IPS DF 4.7 (cell line): ENCODE results near the gene KRTAP10-6.
"Not testable (repeated sequence)": the region's sequence is repeated elsewhere in the genome, so short reads cannot be mapped to it uniquely, and the experiment has no call there.

Experiments used
- DNase-seq: peaks from one replicate; pipeline ENCODE4 v3.0.0-alpha.2; 2013; ENCODE audit warnings: low spot score; ENCODE audit errors: extremely low read depth

Gene KRTAP10-6

GRCh38 chr21:44599264-44600029 is 7.1 kb upstream of the KRTAP10-6 start:
- no peak for DNase-seq

DNA sequence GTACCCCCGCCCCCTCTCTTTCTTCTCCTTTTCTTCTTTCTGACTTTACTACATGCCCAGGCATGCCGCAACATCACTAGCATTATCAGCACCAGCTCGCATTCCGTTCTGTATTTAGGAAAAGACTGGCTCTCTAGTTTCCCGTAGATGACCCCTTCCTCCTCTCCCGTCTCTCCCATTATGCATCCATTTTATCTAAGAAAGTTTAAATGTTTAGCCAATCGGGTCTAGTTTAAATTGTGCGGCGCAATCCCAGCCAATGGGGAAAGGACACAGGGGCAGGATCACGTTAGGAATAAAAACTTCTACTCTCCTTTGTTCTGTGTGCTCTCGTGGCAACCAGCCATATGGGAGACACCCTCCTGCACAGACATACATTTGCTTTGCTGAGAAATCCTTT is 5.8 kb upstream of the KRTAP10-6 start:
- no peak for DNase-seq

GRCh38 chr21:44596068-44596725 is 3.9 kb upstream of the KRTAP10-6 start:
- no peak for DNase-seq

DNA sequence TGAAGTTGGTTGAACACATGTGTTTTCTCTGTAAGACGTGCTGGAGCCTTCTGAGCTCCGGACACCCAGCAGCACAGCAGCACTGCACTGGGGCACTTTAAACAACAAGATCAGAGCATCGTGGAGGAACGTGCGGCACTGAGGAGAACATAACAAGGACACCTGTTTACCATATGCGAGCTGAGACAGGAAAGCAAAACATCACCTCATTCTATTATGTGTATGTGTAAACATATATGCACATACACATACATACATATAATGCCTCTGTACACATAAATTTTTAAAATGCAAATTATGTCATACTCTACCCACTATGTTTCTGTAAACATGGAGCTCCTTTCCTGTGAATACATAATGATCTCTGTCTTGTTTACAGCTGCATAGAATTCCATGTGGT is 3.2 kb upstream of the KRTAP10-6 start:
- no peak for DNase-seq

DNA sequence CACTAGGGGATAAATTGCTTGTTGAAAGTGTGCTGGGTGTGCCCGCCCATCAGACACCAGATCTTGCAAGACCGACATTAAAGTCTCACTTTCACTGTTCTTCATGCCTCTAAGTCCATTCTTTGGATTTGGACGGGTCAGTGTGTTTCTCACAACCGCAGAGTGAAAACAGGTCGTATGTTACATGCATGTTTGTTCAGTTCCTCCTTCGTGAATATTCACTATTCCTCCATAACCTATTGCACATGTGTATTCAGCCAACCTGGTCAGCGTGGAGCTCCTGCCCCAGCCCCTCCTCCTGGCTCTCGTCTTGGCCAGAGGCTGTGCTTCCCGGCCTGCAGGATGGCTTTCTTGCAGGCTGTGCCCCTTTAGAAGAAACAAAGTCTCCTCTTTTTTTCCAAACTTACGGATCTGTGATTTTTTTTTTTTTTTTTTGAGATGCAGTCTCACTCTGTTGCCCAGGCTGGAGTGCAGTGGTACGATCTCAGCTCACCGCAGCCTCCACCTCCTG is 2.2 kb upstream of the KRTAP10-6 start:
- no peak for DNase-seq

DNA sequence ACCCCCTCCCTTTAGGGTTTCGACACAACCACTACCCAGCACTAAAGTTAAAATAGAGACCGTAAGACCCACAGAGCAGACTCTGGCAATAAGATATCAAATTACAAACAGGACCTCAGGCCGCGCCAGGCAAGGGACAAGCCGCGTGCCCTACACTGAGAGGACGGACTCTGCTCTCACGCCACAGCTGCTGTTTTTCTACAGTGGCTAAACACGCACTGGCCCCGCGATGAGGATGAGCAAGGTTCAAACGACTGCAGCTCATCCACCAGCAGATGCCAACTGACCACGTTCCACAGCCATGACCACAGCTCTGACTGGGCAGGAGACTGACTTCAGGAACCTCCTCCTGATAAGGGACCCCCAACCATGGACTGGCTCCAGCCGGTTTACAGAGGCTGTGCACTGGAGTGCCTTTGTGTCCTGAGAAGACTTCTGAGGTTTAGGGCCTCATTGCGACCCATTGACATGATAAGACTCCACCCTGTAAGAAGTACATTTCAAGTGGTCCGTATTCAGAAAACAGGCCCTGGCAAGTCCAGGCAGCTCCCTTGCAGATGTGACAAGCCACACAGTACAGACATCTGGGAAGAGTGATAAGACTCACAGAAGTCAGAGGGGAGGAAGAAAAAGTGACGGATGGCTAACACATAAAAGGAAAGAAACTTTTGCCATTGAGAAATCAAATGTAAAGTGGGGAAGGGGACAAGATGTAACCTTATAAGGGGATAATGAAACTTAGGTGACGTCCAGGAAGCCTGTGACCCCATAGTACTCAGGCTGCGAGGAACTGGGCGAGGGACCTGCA is 1.5 kb upstream of the KRTAP10-6 start:
- DNase-seq = no peak

DNA sequence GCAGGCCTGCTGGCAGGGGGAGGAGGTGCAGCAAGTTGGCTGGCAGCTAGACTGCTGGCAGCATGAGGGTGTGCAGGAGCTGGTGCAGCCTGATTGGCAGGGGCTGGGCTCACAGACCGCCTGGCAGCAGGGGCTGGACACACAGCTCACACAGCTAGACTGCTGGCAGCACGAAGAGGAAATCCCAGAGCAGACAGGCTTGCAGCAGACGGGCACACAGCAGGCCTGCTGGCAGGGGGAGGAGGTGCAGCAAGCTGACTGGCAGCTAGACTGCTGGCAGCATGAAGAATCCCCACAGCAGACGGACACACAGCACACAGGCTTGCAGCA is 539 bp downstream of the KRTAP10-6 start:
- DNase-seq = not testable (repeated sequence)

GRCh38 chr21:44590897-44591800 is 1.2 kb downstream of the KRTAP10-6 start:
- DNase-seq = not testable (repeated sequence)

DNA sequence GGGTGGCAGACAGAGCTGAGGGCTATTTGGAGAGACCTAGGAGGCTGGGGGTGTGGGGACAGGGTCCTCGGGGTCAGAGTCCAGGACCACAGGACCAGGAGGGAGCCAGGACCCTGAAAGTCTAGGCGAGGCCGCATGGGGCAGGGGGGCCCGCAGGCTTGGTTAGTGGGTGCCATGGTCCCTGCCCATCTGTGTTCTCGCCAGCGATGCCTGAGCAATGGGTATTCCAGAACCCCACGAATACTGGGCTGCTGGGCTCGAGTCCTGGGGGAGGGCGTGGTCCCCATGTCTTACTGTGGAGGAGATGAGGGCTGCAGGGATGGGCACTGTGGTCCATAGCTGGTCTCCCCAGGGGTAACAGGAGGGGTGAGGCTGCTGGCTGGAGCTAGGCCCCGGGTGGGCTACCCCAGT is 2.0 kb downstream of the KRTAP10-6 start:
- no peak for DNase-seq

DNA sequence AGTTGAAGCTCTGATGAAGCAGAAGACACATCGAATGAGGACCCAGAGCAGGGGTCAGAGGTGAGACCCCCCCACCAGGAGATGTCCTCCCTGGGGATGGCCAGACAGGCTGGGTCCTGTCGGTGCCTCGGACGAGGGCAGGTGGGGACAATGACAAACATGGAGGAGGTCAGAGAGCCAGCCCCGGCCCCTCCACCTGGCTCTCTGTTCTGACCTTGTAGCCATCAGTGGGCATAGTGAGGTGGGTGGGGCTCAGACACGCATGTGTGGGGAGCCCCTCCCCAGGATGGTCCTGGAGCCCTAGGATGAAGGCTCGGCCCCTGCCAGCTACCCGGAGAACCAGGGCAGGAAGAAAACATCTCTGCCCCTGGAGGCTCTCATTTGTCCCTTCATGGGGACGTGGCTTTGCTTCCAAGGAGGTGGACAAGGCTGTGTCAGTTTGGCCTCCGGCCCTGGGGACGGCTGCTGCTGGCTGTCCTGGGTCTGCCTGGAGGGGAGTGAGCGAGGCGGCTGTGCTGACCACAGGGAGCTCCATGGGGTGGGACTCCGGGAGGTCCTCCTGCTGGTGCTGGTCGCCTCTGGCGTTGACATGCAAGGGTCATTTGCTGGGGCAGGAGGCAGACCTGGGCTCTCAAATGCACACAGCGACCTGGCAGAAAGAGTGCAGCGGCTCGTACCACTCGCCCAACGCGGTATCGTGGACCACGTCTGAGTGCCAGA is 2.6 kb downstream of the KRTAP10-6 start:
- no peak for DNase-seq

- no peak for DNase-seq
Measured at GRCh38 chr21:44589094-44589493, 3.2 kb downstream of the KRTAP10-6 start.

DNA sequence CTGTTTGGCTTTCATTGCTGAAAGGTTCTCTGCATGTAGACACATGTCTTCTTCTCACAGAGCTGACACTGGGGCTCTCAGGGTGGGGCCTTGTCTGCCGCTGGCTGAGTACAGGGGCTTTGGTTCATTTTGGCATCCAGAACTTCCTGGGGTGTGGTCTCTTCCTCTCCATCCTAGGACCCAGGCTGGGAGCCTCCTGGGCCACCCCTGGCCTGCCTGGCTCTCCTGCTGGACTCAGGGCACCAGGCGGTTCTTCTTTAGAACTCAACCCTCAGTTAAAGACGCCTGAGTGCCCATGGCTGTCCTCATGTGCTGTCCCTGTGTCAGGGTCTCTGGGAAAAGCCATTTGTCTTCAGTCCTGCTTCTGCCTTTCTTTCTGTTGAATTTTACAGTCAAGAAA is 6.4 kb downstream of the KRTAP10-6 start:
- no peak for DNase-seq

DNA sequence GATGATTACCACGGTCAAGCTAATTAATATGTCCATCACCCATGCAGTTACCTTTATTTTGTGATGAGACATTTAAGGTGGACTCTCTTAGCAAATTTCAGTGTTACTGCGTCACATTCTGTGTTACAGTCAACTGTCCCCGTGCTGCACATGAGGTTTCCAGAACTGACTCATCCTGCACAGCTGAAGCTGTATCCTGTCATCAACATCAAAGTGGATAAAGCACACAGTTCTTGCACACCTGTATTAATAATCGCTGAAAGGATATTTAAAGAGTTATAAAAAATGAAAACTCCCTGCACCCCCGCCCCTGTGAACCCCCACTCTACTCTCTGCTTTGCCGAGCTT is 8.5 kb downstream of the KRTAP10-6 start:
- DNase-seq = no peak

DNA sequence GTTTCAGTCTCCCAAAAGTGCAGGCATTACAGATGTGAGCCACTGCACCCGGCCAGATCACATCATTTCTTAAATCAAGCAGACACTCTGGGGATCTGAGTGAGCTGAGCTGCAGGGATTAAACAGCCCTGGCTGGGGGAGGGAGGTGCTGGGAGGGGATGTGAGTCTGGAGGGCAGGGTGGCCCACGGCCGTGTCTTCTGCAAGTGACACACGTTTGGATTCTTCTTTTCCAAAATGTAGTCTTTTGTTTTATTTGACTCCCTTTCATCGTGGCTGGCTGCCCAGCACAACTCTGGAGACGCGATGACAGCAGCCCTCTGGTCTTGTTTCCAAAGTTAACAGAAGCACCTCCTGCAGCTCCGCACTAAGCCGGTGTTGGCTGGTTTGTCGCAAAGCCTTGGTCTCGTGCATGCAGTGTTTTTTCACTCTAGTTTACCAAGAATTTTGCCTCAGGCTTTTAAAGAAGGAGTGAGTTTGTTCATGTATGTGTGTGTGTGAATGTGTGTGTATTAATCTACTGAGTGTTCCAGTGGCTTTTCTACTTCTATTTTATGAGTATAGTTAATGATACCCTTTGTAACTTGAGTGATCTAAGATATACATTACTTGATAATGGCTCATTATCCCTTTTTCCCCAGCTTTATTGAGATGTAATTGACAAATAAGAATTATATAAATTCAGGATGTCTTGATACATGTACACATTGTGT is 9.1 kb downstream of the KRTAP10-6 start:
- no peak for DNase-seq

DNA sequence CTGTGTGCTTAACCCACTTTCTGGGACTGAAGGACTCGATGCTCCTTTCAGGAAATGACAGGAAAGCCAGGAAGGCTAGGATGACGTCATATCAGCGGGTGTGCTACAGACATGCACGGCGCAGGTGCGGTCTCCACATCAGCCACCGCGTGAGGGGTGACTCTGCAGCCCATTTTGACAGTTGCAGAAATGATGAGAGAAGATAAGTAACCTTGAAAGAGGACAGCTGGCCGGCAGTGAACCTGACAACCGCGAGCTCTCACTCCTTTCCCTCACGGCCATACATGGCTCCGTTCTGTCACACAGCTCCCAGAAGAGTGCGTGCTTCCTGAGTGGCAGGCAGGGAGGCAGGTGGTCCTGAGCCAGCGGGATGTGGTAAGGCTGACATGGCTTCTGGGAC is 10.2 kb downstream of the KRTAP10-6 start:
- no peak for DNase-seq

DNA sequence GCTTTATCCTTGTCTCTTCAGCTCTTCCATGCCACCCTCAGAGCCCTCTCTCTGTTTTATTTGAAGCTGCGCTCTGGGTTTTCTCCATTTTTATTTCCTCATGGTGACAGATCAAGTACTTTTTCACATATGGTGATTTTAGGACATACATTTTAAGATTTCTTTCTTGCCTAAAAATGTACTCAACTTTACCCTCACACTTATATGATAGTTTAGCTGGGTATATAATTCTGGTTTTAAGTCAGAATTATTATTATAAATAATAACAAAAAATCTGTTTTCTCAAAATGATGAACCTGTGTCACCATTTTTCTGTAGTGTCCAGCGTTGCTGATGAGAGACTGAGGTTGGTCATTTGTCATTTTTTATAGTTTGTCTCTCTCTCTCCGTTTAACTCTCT is 11.1 kb downstream of the KRTAP10-6 start:
- DNase-seq = no peak

- not testable (repeated sequence) for DNase-seq
Measured at GRCh38 chr21:44580231-44580821, 12.0 kb downstream of the KRTAP10-6 start, which contains the start of gene KRTAP10-5. TSS of gene KRTAP10-5 (minus strand) at chr21:44580604. CDS start at chr21:44580578, 26 bp downstream.

- DNase-seq = no peak
Measured at GRCh38 chr21:44579833-44580144, 12.5 kb downstream of the KRTAP10-6 start.

DNA sequence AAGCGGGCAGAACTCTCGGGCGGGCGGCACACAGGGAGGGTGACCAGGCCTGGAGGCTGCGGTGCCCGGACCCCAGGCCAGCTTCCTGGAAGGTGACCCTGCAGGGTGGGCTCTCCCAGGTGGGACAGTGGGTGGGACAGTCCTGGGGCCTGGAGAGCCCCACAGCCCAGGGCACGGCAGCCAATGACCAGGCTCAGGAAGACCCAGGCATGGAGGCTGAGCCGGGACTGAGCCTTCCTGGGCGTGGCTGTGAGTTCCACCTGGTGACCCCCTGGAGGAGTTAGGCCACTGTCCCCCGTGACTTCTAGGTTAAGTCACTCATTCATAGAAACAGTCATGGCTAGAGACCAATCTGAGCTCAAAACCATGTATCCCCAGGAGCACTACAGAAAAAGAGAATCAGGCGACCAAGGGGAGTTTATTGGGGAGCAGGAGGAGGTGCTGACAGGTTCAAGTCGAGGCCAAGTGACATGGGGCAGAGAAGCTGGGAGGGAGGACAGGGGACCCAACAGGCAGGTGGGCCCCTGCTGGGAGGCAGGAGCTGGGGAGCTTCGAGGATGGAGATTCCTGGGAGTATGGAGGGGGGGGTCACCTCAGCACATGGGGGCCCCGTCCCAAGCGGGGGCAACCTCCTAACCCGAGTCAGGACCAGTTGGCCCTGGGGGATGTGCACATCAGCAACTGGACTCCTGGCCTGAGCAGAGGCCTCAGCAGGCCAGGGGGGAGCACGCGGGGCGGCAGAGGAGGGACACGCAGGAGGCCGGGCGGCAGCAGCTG is 13.1 kb downstream of the KRTAP10-6 start:
- DNase-seq = no peak
